ENCODE data around the gene UGGT2.

DNA sequence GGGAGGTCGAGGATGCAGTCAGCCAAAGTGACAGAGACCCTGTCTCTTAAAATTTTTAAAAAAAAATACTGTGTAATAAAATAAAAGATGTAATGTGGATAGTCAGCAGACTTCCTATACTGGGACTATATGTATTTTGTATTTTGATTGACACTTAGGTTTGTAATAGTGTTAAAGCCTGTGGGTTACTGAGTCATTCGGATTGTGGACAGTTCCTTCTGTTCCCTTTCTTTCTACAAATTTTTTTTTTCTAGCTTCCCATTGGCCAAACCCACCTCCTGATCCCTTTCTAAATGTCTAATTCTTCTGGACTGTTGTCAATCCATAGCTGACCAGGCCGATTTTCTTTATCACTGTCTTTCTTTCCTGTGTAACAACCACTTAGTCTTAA, 268.3 kb downstream of the UGGT2 start:
- TF ChIP-seq, protein P1, sequence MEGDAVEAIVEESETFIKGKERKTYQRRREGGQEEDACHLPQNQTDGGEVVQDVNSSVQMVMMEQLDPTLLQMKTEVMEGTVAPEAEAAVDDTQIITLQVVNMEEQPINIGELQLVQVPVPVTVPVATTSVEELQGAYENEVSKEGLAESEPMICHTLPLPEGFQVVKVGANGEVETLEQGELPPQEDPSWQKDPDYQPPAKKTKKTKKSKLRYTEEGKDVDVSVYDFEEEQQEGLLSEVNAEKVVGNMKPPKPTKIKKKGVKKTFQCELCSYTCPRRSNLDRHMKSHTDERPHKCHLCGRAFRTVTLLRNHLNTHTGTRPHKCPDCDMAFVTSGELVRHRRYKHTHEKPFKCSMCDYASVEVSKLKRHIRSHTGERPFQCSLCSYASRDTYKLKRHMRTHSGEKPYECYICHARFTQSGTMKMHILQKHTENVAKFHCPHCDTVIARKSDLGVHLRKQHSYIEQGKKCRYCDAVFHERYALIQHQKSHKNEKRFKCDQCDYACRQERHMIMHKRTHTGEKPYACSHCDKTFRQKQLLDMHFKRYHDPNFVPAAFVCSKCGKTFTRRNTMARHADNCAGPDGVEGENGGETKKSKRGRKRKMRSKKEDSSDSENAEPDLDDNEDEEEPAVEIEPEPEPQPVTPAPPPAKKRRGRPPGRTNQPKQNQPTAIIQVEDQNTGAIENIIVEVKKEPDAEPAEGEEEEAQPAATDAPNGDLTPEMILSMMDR (IDR thresholded peaks at IDR 0.05), result no peak
- no peak for TF ChIP-seq POLR2A (IDR thresholded peaks at IDR 0.05)

Data from Peyer's patch (tissue), 4 donors.